ENCODE results near the gene ENOX1.

ENOX1 gene

DNA sequence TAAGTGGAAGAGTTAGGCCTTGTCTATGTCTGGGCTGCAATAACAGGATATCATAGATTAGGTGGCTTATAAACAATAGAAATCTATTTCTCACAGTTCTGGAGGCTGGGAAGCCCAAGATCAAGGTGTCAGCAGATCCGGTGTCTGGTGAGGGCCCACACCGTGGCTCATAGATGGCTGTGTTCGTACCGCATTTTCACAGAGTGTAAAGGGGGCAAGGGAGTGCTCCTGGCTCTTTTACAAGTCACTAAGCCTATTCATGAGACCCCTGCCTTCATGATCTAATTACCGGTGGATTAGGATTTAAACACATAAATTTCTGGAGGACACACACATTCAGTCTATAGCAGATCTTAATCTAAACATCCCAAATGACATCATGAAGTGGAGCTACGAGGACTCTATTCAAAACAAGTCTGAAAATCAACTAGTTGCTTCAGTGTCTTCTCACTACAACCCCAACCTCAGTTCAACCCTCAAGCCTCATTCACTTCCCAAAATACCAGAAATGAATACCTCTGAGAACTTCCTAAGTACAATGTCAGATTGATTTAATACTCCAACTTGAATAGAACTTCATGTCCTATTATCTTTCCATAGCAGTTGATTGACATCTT lies 23.5 kb downstream of the ENOX1 start:
- peak overlapping the region; percentile 81 for H3K27ac ChIP-seq

DNA sequence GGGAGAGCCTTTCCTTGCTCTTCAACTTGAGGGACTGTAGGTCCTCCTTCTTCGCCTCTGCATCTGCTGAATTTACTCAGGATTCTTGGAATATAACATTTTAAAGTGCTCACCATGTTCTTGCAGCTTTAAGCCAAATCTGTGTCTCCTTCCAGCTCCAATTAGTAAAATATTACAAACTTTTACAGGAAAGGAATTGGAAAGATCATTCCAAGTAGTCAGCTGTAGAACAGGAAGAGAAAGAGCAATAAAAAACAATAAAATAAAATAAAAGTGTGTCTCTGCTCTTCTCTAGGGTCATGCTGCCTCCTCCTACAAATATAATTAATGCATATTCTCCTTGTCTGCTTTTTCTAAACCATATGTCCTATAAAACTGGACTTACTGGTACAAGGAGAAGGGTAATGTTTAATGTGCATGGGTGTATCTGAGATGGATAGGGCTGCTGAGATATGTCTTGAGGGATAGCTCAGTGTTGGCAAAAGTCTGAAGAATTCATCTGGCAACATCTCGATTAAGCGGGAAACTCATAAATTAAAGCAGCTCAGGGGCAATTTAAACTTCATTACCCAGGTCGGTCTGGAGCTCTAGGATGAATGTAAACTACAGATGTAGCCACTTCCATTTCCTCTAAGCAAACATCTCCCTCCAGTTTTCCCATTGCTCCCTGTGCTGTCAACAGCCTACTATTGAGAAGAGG lies 25.0 kb downstream of the ENOX1 start:
- no peak for TF ChIP-seq CTCF (conservative IDR thresholded peaks at IDR 0.05)
- H3K27ac ChIP-seq: peak overlapping the region; percentile 81

More for the DNA sequence above, 23.5 kb downstream of the ENOX1 start:
- TF ChIP-seq CTCF (conservative IDR thresholded peaks at IDR 0.05): no peak

DNA sequence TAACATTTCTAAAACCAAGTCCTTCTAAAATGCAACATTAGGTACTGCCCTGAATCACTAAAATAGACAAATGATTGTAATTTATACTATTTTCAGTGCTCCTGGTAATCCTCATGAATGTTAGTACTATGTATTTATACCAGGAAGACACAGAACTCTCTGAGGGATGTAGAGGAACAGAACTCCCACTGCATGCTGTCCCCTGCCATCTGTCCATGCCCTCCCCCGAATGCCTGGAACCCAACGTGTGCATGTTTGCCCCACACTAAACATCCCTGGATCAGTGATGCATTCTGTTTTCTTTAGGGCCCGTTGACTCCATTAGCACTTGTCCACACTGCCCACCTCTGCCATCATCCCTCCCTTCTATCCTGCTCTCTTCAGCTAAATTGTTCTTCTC lies 26.5 kb downstream of the ENOX1 start:
- no peak for TF ChIP-seq CTCF (conservative IDR thresholded peaks at IDR 0.05)
- peak overlapping the region; percentile 81 for H3K27ac ChIP-seq

DNA sequence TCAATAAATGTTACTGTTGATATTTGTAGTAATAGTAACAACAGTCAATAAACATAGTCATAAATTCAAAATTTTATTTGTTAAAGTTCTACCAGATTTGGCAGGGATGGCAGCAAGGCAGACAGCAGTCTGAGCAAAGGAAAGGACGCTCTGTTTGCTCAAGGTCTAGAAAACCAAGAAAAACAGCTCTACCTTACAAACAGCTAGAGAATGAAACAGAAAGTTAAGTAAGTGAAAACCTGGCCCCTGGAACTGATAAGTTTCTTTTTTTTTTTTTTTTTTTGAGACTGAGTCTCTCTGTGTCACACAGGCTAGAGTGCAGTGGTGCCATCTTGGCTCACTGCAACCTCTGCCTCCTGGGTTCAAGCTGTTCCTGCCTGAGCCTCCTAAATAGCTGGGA lies 27.9 kb downstream of the ENOX1 start:
- no peak for TF ChIP-seq CTCF (conservative IDR thresholded peaks at IDR 0.05)
- H3K27ac ChIP-seq: peak overlapping the region; percentile 81

DNA sequence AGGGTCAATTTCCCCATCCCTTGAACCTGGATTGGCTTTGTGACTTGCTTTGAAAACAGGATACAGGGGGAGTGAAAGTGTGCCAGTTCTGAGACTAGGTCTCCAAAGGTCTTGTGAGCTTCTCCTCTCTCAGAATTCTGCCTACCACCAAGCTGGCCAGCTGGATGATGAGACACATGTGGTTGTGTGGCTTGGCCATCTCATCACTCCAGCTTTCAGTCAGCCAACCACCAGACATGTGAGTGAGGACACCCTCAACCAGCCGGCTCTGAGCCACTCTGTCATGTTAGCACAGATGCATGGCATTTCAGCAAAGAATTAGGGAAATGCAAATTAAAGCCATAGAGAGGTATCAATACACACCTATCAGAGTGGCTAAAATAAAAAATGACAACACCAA lies 29.5 kb downstream of the ENOX1 start:
- peak overlapping the region; percentile 81; the same call in 1 of the 2 replicates for H3K27ac ChIP-seq
- TF ChIP-seq CTCF (conservative IDR thresholded peaks at IDR 0.05): no peak

- H3K27ac ChIP-seq: peak overlapping the region; percentile 48
- TF ChIP-seq CTCF (conservative IDR thresholded peaks at IDR 0.05): no peak
Observed at GRCh38 chr13:43755844-43756243, 30.9 kb downstream of the ENOX1 start.

DNA sequence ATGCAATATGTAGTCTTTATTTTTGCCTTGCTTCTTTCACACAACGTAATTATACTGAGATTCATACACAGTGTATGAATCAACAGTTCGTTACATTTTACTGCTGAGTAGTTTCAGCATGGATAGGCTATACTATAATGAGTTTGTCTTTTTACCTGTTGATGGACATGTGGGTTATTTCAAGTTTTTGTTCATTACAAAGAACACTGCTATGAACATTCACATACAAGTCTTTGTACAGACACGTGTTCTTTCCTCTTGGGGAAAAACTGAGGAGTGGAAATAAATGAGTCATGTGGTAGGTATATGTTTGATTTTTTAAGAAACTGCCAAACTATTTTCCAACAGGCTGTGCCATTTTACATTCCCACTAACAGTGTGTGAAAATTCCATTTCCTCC lies 35.1 kb downstream of the ENOX1 start:
- TF ChIP-seq CTCF (conservative IDR thresholded peaks at IDR 0.05): no peak

More for the DNA sequence above, 35.1 kb downstream of the ENOX1 start:
- H3K27ac ChIP-seq: no peak overlapping the region
